Fibroblast of the aortic adventitia (primary cell): ENCODE results near the gene OGFOD3. TPM values are rescaled to one million over a fixed set of nuclear protein-coding genes. Genes with fewer than 3 reads are reported as not detected.

ENCODE experiments used
- DNase-seq: peaks from one replicate; pipeline ENCODE4 v3.0.0-alpha.2; 2010; ENCODE audit warnings: low read depth
- H3K4me3 ChIP-seq: 2 replicates; pipeline ENCODE4 v1.5.1; 2011; ENCODE audit warnings: low read depth, mild to moderate bottlenecking, control low read depth, low read length, moderate library complexity
- CTCF ChIP-seq: IDR thresholded peaks from 2 replicates; pipeline ENCODE4 v1.5.1; 2011; ENCODE audit warnings: mild to moderate bottlenecking, low read length, control low read depth, inconsistent platforms; ENCODE audit not compliant: insufficient read depth
- total RNA-seq: library from RNA; depleted of rRNA; stranded (reverse); fragments of >200 nt; gene quantifications from 2 replicates; pipeline ENCODE4 v1.2.3, GENCODE V29; 2012; ENCODE audit warnings: low replicate concordance

Gene OGFOD3
- total RNA-seq, 1 donor = 18.7 TPM

- H3K4me3 ChIP-seq = no peak within 1 kb of the TSS
- no peak for TF ChIP-seq CTCF
- no peak for DNase-seq
Observed at GRCh38 chr17:82358465-82359350, 59.7 kb downstream of the OGFOD3 start, which contains the start of gene TEX19. Gene TEX19 (plus strand): TSS chr17:82359247. CDS start chr17:82362151, 2,904 bp downstream.

GRCh38 chr17:82357394-82357793, 61.0 kb downstream of the OGFOD3 start:
- no peak for DNase-seq
- no peak for TF ChIP-seq CTCF
- no peak overlapping the region for H3K4me3 ChIP-seq

- no peak for TF ChIP-seq CTCF
- no peak overlapping the region for H3K4me3 ChIP-seq
Observed at GRCh38 chr17:82356845-82357355, 61.5 kb downstream of the OGFOD3 start.

GRCh38 chr17:82355770-82356427, 62.5 kb downstream of the OGFOD3 start:
- DNase-seq = peak; percentile 52
- no peak overlapping the region for H3K4me3 ChIP-seq
- TF ChIP-seq CTCF = no peak

More at GRCh38 chr17:82356845-82357355, 61.5 kb downstream of the OGFOD3 start:
- DNase-seq = no peak

- no peak for DNase-seq
- H3K4me3 ChIP-seq = no peak overlapping the region
- TF ChIP-seq CTCF = no peak
Observed at GRCh38 chr17:82354804-82355308, 63.5 kb downstream of the OGFOD3 start.

- no peak for DNase-seq
- no peak for TF ChIP-seq CTCF
- H3K4me3 ChIP-seq = no peak overlapping the region
Observed at GRCh38 chr17:82353484-82353883, 64.9 kb downstream of the OGFOD3 start.
